SU-DHL-6 (cell line): ENCODE results near the gene DNAH9.

Experiments used
- EZH2phosphoT487 ChIP-seq: fragments of 200-600 bp; sonication (generic), shearing (Covaris generic); conservative IDR thresholded peaks from 2 replicates; pipeline ENCODE4 v1.6.1; 2018; ENCODE audit warnings: mild to moderate bottlenecking, antibody characterized with exemption, low read length, moderate library complexity, mixed read lengths
- TF ChIP-seq, protein P1 (sequence below): fragments of 200-600 bp; sonication (generic); IDR thresholded peaks from one replicate; pipeline ENCODE4 v1.5.1; 2017; ENCODE audit warnings: antibody characterized with exemption, mild to moderate bottlenecking, low read length, moderate library complexity; ENCODE audit not compliant: insufficient read depth, poor library complexity, severe bottlenecking

DNA sequence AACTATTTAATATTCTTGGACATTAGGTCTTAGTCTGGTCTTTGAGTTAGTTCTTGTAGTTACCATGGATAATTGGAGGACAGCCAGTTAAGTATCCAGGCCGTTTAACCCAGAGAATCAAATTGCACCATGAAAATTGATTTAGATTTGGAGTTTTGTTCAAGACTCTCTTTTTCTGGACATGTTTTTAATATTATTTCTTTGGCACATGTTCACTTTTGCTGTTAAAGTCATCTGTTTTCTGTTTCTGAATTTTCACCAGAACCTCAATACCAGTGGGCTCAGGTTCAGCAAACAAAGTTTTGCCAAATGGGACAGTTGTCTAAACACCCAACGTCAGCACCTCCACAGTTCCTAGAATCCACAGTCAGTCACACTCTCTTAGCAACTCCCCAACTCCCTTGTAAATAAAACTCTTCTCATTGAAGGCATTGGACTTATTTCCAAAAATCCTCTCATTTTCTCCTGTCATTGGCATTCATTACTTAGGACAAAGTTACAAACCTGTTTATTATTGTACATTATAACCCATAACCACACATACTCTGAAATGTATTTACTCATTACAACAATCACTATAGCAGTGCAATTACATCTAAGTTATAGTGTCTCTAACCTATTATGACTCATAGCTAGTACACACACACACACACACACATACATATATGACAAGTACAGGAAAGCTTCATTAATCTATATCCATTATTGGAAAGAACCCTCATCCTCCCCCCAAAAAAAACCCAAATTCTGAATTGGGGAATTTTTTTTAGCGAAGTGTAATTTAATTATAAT lies 33.5 kb upstream of the DNAH9 start:
- TF ChIP-seq, protein P1, sequence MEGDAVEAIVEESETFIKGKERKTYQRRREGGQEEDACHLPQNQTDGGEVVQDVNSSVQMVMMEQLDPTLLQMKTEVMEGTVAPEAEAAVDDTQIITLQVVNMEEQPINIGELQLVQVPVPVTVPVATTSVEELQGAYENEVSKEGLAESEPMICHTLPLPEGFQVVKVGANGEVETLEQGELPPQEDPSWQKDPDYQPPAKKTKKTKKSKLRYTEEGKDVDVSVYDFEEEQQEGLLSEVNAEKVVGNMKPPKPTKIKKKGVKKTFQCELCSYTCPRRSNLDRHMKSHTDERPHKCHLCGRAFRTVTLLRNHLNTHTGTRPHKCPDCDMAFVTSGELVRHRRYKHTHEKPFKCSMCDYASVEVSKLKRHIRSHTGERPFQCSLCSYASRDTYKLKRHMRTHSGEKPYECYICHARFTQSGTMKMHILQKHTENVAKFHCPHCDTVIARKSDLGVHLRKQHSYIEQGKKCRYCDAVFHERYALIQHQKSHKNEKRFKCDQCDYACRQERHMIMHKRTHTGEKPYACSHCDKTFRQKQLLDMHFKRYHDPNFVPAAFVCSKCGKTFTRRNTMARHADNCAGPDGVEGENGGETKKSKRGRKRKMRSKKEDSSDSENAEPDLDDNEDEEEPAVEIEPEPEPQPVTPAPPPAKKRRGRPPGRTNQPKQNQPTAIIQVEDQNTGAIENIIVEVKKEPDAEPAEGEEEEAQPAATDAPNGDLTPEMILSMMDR: no peak
- TF ChIP-seq EZH2phosphoT487: no peak
